Ecto neural progenitor cell (in vitro differentiated cells): ENCODE data around the gene RPS19.
"Not testable (repeated sequence)": the region's sequence is repeated elsewhere in the genome, so short reads cannot be mapped to it uniquely, and the experiment has no call there.

ENCODE experiments used
- DNase-seq: peaks from one replicate; pipeline ENCODE4 v3.0.0-alpha.2; 2018; ENCODE audit warnings: low spot score

Gene RPS19

GRCh38 chr19:41901707-41902360, 41.8 kb downstream of the RPS19 start:
- no peak for DNase-seq

GRCh38 chr19:41902594-41902993, 42.5 kb downstream of the RPS19 start:
- no peak for DNase-seq

GRCh38 chr19:41903193-41903953, 43.3 kb downstream of the RPS19 start:
- no peak for DNase-seq

- no peak for DNase-seq
Measured at GRCh38 chr19:41904118-41904870, 44.2 kb downstream of the RPS19 start.

- no peak for DNase-seq
Measured at GRCh38 chr19:41905273-41906002, 45.4 kb downstream of the RPS19 start.

GRCh38 chr19:41906271-41906670, 46.2 kb downstream of the RPS19 start:
- no peak for DNase-seq

- no peak for DNase-seq
Measured at GRCh38 chr19:41906916-41907680, 47.0 kb downstream of the RPS19 start.

- DNase-seq, result no peak
Measured at GRCh38 chr19:41907994-41908615, 48.0 kb downstream of the RPS19 start.

GRCh38 chr19:41908724-41909464, 48.8 kb downstream of the RPS19 start:
- DNase-seq, result no peak

GRCh38 chr19:41909706-41910105, 49.7 kb downstream of the RPS19 start:
- DNase-seq, result no peak

- DNase-seq, result no peak
Measured at GRCh38 chr19:41910240-41910991, 50.4 kb downstream of the RPS19 start.

GRCh38 chr19:41910992-41911888, 51.2 kb downstream of the RPS19 start:
- no peak for DNase-seq

GRCh38 chr19:41911889-41912731, 52.1 kb downstream of the RPS19 start:
- no peak for DNase-seq

- DNase-seq, result no peak
Measured at GRCh38 chr19:41912899-41913537, 53.0 kb downstream of the RPS19 start.

GRCh38 chr19:41913538-41914423, 53.7 kb downstream of the RPS19 start:
- DNase-seq, result no peak

- not testable (repeated sequence) for DNase-seq
Measured at GRCh38 chr19:41914424-41914834, 54.4 kb downstream of the RPS19 start.
